ENCODE measurements around the gene OPCML.

Gene OPCML

GRCh38 chr11:132821499-132821898 is 710.8 kb downstream of the OPCML start:
- no peak for DNase-seq

GRCh38 chr11:132821014-132821413 is 711.3 kb downstream of the OPCML start:
- no peak for DNase-seq

GRCh38 chr11:132818951-132819350 is 713.4 kb downstream of the OPCML start:
- no peak for DNase-seq

- no peak for DNase-seq
Measured at GRCh38 chr11:132817387-132817786, 714.9 kb downstream of the OPCML start.

- no peak for DNase-seq
Measured at GRCh38 chr11:132814410-132814809, 717.9 kb downstream of the OPCML start.

GRCh38 chr11:132811649-132812048 is 720.7 kb downstream of the OPCML start:
- DNase-seq, result no peak

- DNase-seq, result no peak
Measured at GRCh38 chr11:132809070-132809469, 723.2 kb downstream of the OPCML start.

GRCh38 chr11:132804258-132804657 is 728.0 kb downstream of the OPCML start:
- DNase-seq, result no peak

GRCh38 chr11:132803436-132803835 is 728.9 kb downstream of the OPCML start:
- DNase-seq, result no peak

- no peak for DNase-seq
Measured at GRCh38 chr11:132802947-132803346, 729.4 kb downstream of the OPCML start.

- no peak for DNase-seq
Measured at GRCh38 chr11:132793831-132794230, 738.5 kb downstream of the OPCML start.

GRCh38 chr11:132792341-132793140 is 739.8 kb downstream of the OPCML start:
- no peak for DNase-seq

- DNase-seq, result no peak
Measured at GRCh38 chr11:132790971-132791370, 741.3 kb downstream of the OPCML start.

- DNase-seq, result no peak
Measured at GRCh38 chr11:132790466-132790865, 741.8 kb downstream of the OPCML start.

GRCh38 chr11:132788816-132789325 is 743.4 kb downstream of the OPCML start:
- no peak for DNase-seq

GRCh38 chr11:132785878-132786277 is 746.4 kb downstream of the OPCML start:
- no peak for DNase-seq

- DNase-seq, result no peak
Measured at GRCh38 chr11:132784441-132784840, 747.9 kb downstream of the OPCML start.

- DNase-seq, result no peak
Measured at GRCh38 chr11:132782102-132782501, 750.2 kb downstream of the OPCML start.

- no peak for DNase-seq
Measured at GRCh38 chr11:132780046-132780445, 752.3 kb downstream of the OPCML start.

- DNase-seq, result no peak
Measured at GRCh38 chr11:132779497-132779896, 752.8 kb downstream of the OPCML start.

GRCh38 chr11:132777067-132777975 is 755.0 kb downstream of the OPCML start:
- no peak for DNase-seq

GRCh38 chr11:132773751-132774150 is 758.5 kb downstream of the OPCML start:
- DNase-seq, result no peak

- DNase-seq, result no peak
Measured at GRCh38 chr11:132772703-132773545, 759.4 kb downstream of the OPCML start.

All from NCI-H1436 (cell line).